BLaER1 (cell line): ENCODE results near the gene MS4A18.
"Not testable (repeated sequence)": the region's sequence is repeated elsewhere in the genome, so short reads cannot be mapped to it uniquely, and the experiment has no call there.

Source experiments
- H3K27ac ChIP-seq: shearing (Covaris generic); formaldehyde crosslinking; 2 replicates; pipeline ENCODE4 v1.8.1; 2022
- H3K27me3 ChIP-seq: shearing (Covaris generic); formaldehyde crosslinking; 2 replicates; pipeline ENCODE4 v1.8.1; 2022
- H3K36me3 ChIP-seq: shearing (Covaris generic); formaldehyde crosslinking; 2 replicates; pipeline ENCODE4 v1.8.1; 2022
- H3K4me1 ChIP-seq: shearing (Covaris generic); formaldehyde crosslinking; 2 replicates; pipeline ENCODE4 v1.8.1; 2022
- H3K4me2 ChIP-seq: shearing (Covaris generic); formaldehyde crosslinking; 2 replicates; pipeline ENCODE4 v1.8.1; 2022
- H3K4me3 ChIP-seq: shearing (Covaris generic); formaldehyde crosslinking; 2 replicates; pipeline ENCODE4 v1.8.1; 2022
- H3K9ac ChIP-seq: shearing (Covaris generic); formaldehyde crosslinking; 2 replicates; pipeline ENCODE4 v1.8.1; 2022
- H3K9me3 ChIP-seq: shearing (Covaris generic); formaldehyde crosslinking; 2 replicates; pipeline ENCODE4 v1.8.1; 2022
- H4K20me1 ChIP-seq: shearing (Covaris generic); formaldehyde crosslinking; 2 replicates; pipeline ENCODE4 v1.8.1; 2022
- Cebpa-rat ChIP-seq: shearing (Covaris generic); IDR thresholded peaks from 2 replicates; pipeline ENCODE4 v1.8.1; 2022

The MS4A18 gene

GRCh38 chr11:60724420-60724819 lies at the start of gene MS4A18:
MS4A18 (plus strand) TSS chr11:60724720.
- Histone ChIP-seq H3K4me3 (no peak within 1 kb of the TSS), H3K36me3 (no peaks in the 10 kb centered on the region), H3K9me3 (peaks cover 4% of the 10 kb centered on the region), H3K27ac (no peak within 1 kb of the TSS), H3K4me2 (no peak within 1 kb of the TSS), H3K4me1 (no peaks in the 10 kb centered on the region), H3K27me3 (no peaks in the 10 kb centered on the region), H3K9ac (no peak within 1 kb of the TSS), H4K20me1 (no peaks in the 10 kb centered on the region)
- no peak for TF ChIP-seq Cebpa-rat

GRCh38 chr11:60678231-60678630 lies 46.3 kb upstream of the MS4A18 start:
- H3K9ac ChIP-seq, H3K27ac ChIP-seq, H4K20me1 ChIP-seq, H3K27me3 ChIP-seq, H3K36me3 ChIP-seq, H3K4me1 ChIP-seq, H3K4me2 ChIP-seq: not testable (repeated sequence)
- Histone ChIP-seq H3K9me3 (peaks cover 56% of the 10 kb centered on the region), H3K4me3 (0 out of 2 replicates have a peak overlapping the region, but pooled peaks have one; percentile 24)

- Histone ChIP-seq H3K36me3 (peaks cover 4% of the 10 kb centered on the region; the same call in 1 of the 2 replicates), H3K4me1 (peaks cover 13% of the 10 kb centered on the region), H3K27ac (no peak overlapping the region), H4K20me1 (no peaks in the 10 kb centered on the region), H3K27me3 (no peaks in the 10 kb centered on the region), H3K4me2 (no peak overlapping the region), H3K4me3 (no peak overlapping the region), H3K9ac (no peak overlapping the region), H3K9me3 (peaks cover 53% of the 10 kb centered on the region)
- TF ChIP-seq Cebpa-rat, result no peak
Measured at GRCh38 chr11:60679879-60680278, 44.6 kb upstream of the MS4A18 start.

GRCh38 chr11:60680455-60681119 lies 43.9 kb upstream of the MS4A18 start:
- peaks cover 53% of the 10 kb centered on the region for H3K9me3 ChIP-seq
- no peak overlapping the region for H3K4me3 ChIP-seq
- TF ChIP-seq Cebpa-rat, result no peak
- no peaks in the 10 kb centered on the region for H4K20me1 ChIP-seq
- no peak overlapping the region for H3K9ac ChIP-seq
- H3K27ac ChIP-seq, result no peak overlapping the region
- H3K4me1 ChIP-seq, result peaks cover 13% of the 10 kb centered on the region
- no peaks in the 10 kb centered on the region for H3K27me3 ChIP-seq
- H3K36me3 ChIP-seq, result peaks cover 4% of the 10 kb centered on the region; the same call in 1 of the 2 replicates
- H3K4me2 ChIP-seq, result no peak overlapping the region

- Histone ChIP-seq H3K4me2 (peak overlapping the region; percentile 58), H3K9me3 (peaks cover 25% of the 10 kb centered on the region), H3K4me1 (peaks cover 13% of the 10 kb centered on the region), H3K27ac (0 out of 2 replicates have a peak overlapping the region, but pooled peaks have one; percentile 32)
- H4K20me1 ChIP-seq, H3K27me3 ChIP-seq, H3K36me3 ChIP-seq, H3K4me3 ChIP-seq, H3K9ac ChIP-seq: not testable (repeated sequence)
Measured at GRCh38 chr11:60684541-60684848, 40.0 kb upstream of the MS4A18 start.

DNA sequence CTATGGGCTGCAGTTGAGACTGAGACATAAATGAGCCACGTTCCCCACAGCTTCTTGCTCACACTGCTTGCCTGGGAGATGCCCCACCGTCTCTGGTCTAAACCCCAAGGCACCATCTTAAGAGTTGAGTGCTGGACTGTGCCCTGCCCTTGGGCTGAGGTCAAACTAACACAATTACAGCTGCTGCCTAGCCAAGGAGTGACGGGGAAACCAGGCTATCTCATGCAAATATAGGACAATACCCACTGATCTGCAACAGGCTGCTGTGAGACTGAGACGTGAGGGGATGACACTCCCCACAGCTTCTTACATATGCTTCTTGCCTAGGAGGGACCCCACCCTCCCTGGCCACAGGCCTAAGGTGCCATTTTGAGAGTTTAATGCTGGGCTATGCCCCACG lies 32.9 kb upstream of the MS4A18 start:
- Histone ChIP-seq H3K9me3 (peaks cover 23% of the 10 kb centered on the region), H3K4me1 (no peaks in the 10 kb centered on the region), H3K4me2 (no peak overlapping the region)

DNA sequence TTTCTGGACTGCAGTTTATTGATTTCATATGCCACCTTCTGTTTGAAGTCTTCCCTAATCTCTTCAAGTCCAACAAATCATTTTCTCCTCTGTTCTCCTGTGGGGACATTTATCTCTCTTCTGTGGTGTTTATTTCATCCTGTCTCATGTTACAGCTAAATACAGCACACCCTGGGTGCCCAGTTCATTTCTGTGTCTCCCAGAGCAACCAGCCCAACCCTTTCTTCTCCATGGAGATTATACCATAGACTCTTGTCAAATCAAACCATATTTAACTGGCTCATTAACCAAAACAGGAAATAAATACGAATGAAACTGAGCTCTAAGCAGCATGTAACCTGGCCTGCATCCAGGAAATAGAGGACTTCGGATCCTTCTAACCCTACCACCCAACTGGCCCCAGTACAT lies 25.2 kb upstream of the MS4A18 start, which contains the start of gene MS4A8:
Gene MS4A8 (plus strand): TSS at position 329 of the 408 bp plus-strand sequence. CDS start 1,249 bp downstream, outside the sequence.
- Histone ChIP-seq H3K4me3 (no peak within 1 kb of the TSS), H3K4me1 (peaks cover 8% of the 10 kb centered on the region), H3K27ac (no peak within 1 kb of the TSS), H3K36me3 (no peaks in the 10 kb centered on the region), H4K20me1 (no peaks in the 10 kb centered on the region), H3K27me3 (no peaks in the 10 kb centered on the region), H3K9ac (no peak within 1 kb of the TSS), H3K4me2 (peak within 1 kb of the TSS; percentile 28; the same call in 1 of the 2 replicates), H3K9me3 (peaks cover 4% of the 10 kb centered on the region)
- no peak for TF ChIP-seq Cebpa-rat

More for the DNA sequence above, 32.9 kb upstream of the MS4A18 start:
- Histone ChIP-seq H4K20me1 (no peaks in the 10 kb centered on the region), H3K4me3 (no peak overlapping the region), H3K9ac (no peak overlapping the region), H3K27ac (no peak overlapping the region), H3K27me3 (no peaks in the 10 kb centered on the region), H3K36me3 (no peaks in the 10 kb centered on the region)
- no peak for TF ChIP-seq Cebpa-rat

DNA sequence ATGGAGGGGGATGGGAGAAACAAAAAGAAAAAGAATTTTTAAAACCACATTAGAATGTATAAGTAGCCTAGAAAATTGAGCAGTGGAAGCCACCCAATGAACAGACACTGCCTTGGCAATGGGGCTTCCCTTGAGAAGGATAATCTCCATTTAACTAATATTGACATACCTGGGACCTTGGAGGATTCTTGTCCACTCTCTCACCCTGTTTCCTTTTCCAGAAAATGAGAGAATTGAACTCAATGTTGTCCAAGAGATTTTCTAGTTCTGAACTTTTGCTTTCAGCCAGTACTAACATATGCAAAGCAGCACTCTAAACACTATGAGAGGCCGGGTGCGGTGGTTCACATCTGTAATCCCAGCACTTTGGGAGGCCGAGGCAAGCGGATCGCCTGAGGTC lies 24.6 kb upstream of the MS4A18 start:
- Histone ChIP-seq H4K20me1 (no peaks in the 10 kb centered on the region), H3K9ac (no peak overlapping the region), H3K27me3 (no peaks in the 10 kb centered on the region), H3K4me2 (no peak overlapping the region), H3K4me1 (peaks cover 8% of the 10 kb centered on the region), H3K9me3 (no peaks in the 10 kb centered on the region), H3K36me3 (no peaks in the 10 kb centered on the region), H3K27ac (no peak overlapping the region), H3K4me3 (no peak overlapping the region)
- TF ChIP-seq Cebpa-rat, result no peak

- no peaks in the 10 kb centered on the region for H3K9me3 ChIP-seq
- H3K27ac ChIP-seq, result no peak overlapping the region
- no peak overlapping the region for H3K4me2 ChIP-seq
- no peaks in the 10 kb centered on the region for H3K27me3 ChIP-seq
- H4K20me1 ChIP-seq, result no peaks in the 10 kb centered on the region
- H3K4me3 ChIP-seq, result no peak overlapping the region
- TF ChIP-seq Cebpa-rat, result no peak
- no peaks in the 10 kb centered on the region for H3K36me3 ChIP-seq
- H3K4me1 ChIP-seq, result peaks cover 8% of the 10 kb centered on the region
- H3K9ac ChIP-seq, result no peak overlapping the region
Measured at GRCh38 chr11:60700689-60701468, 23.6 kb upstream of the MS4A18 start.

DNA sequence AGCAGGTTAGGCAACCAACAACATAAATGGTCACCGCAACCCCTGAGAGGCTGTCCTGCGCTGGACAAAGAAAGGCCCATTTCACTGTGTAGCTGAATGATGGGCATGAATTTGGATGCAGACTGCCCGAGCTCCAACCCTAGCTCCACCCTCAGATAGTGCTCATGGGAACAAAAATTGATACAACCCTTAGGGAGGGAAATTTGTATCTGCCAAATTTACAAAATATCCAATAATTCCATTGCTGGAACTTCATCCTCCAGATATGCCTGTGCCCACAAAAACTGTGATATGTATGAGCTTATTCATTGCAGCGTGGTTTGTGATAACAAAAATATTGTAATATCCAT lies 23.1 kb upstream of the MS4A18 start:
- TF ChIP-seq Cebpa-rat, result no peak
- no peaks in the 10 kb centered on the region for H3K9me3 ChIP-seq
- H3K27me3 ChIP-seq, result no peaks in the 10 kb centered on the region
- peaks cover 8% of the 10 kb centered on the region for H3K4me1 ChIP-seq
- H3K36me3 ChIP-seq, result no peaks in the 10 kb centered on the region
- no peak overlapping the region for H3K4me3 ChIP-seq
- H3K4me2 ChIP-seq, result no peak overlapping the region
- no peaks in the 10 kb centered on the region for H4K20me1 ChIP-seq
- H3K27ac ChIP-seq, result no peak overlapping the region
- no peak overlapping the region for H3K9ac ChIP-seq
